Medulla oblongata (tissue), 1 donor: ENCODE results near the gene TELO2.
"Not testable (repeated sequence)": the region's sequence is repeated elsewhere in the genome, so short reads cannot be mapped to it uniquely, and the experiment has no call there.

ENCODE experiments used
- DNase-seq: peaks from one replicate; pipeline ENCODE4 v3.0.0-alpha.2; 2015; ENCODE audit errors: extremely low spot score

The TELO2 gene

DNA sequence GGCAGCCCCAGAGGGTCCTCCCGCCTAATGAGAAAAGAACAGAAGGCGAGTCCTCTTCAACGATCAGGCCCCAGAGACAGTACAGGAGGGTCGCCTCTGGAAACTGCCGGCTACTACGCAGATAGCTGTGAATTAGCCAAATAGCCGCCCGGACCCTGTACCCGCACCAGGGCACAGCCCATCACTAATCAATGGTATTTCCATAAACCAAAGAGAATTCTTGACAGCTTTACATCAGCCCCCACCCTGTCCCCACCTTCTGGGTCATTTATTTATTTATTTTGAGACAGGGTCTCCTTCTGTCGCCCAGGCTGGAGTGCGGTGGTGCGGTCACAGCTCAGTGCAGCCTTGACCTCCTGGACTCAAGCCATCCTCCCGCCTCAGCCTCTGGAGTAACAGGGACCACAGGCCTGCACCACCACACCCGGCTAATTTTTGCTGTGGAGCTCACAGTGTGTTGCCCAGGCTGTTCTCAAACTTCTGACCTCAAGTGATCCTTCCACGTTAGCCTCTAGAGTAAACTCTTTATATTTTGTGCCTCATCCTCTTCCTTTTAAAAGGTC, 17.5 kb upstream of the TELO2 start:
- DNase-seq = no peak

DNA sequence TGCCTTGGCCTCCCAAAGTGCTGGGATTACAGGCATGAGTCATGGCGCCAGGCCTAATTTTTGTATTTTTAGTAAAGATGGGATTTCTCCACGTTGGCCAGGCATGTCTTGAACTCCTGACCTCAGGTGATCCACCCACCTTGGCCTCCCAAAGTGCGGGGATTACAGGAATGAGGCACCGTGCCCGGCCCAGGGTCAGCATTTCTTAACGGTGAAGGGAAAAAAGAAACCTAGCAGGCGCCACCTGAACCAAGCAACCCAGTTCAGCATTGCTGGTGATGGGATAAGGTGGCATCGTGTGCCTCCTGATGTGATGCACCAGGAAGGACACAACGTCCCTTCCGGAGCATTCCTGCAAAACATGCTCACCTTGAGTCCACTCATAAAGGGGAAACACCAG, 16.1 kb upstream of the TELO2 start:
- DNase-seq = no peak

DNA sequence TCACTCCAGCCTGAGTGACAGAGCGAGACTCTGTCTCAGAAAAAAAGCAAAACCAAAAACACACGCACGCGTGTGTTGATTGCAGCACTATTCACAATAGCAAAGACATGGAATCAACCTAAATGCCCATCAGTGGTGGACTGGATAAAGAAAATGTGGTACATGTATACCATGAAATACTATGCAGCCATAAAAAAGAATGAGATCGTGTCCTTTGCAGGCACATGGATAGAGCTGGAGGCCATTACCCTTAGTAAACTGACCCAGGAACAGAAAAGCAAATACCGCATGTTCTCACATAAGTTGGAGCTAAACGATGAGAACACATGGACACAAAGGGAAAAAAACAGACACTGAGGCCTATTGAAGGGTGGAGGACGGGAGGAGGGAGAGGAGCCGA, 14.2 kb upstream of the TELO2 start:
- DNase-seq = not testable (repeated sequence)

DNA sequence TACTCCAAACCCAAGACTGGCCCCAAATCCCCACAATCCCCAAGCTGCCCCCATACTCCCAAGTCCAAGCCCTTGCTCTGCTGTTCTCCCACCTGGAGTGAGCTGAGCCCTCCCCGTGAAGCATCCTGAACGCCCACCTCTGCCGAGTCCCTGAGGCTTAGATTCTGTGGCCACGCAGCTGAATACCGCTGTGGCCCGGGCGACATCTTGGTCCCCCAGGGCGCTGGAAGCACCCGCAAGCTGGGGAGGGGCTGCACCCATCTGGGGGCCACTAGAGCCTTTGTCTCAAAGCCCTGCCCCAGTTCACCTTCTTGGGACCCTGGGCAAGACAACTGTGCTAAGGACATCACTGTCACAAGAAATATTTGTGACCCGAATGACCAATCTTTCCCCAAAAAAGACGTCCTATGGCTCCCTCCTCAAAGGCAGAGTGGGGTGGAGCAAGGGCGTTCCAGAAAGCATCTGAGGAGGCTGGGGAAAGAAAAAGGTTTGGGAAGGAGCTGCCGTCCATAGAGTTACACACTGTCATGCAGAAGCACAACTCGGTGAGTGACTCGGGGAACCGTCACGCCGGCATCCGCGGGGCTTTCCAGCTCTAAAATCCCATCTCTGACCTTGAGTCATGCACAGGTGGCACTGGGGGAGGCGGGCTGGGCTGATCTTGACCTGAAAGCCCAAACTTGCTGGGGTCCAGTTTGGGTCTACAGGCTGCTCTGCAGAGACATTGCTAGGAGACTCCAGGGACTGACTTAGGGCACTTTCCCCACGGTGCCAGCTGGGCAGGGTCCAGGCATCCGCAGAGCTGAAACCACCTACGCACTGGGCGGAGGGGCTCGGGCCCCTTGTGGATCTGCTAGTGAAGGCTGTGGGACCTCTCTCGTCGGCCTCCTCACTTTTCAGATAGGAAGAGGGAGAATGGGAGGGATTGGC, 11.0 kb upstream of the TELO2 start:
- no peak for DNase-seq

DNA sequence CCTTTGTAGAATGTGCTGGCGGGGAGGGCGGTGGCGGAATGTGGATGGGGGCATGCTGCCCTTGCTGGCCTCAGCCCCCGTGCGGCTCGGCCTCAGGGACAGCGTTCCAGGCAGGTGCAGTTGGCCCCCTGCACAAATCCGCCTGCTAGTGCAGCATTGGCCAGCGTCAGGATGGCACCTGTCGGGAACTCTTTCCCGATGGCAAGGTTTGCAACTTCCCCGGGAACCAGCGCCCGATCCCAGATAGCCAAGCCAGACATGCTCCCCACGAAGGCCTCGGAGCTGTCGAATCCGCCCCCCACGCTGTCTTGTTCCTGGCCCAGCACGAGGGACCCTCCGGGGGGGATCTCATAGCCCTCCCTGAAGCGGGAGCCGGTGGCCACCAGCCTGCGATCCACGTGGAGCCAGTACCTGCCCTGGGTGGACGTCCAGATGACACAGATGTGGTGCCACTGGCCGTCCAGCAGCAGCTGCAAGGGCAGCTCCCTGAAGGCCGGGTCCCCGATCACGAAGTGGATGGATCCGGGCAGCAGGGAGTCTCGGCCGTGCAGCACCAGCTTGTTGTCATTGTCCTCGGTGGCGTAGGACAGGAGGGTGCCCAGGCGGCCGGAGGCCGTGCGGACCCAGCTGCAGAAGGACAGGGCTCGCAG, 7.2 kb upstream of the TELO2 start:
- no peak for DNase-seq

DNA sequence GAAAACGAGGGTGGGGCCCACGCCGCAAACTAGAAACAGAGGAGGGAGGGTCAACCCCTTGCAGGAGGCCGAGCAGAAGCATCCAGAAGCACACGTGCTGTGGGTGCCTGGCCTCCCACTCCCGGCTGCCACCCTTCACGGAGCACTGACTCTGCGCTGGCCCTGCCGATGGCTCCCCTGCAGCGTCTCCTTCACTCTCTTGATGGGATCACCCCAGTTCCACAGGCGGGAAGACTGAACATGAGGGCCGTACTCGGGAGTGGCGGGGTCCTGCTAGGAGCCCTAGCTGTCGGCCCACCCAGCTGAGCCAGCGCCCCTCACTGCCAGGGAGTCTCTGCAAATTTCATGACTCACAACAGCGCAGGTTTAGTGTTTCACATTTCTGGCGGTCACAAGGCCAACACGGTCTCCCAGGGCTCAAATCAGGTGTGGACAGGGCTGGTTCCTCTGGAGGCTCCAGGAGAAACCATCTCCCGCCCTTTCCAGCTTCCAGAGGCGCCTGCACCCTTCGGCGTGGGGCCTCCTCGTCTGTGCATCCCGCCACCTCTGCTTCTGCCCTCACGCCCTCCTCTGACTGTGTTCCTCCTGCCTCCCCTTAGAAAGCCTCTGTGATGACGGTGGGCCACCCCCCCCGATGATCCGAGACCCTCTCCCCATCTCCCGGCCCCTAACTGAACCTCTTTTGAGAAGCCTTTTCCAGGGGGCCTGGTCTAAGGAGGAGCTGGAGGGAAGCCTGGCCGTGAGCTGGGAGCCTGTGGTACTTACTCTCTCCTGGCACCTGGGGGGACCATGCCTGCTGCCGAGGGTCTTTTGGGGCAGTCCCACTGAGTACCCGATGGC, 6.4 kb upstream of the TELO2 start:
- no peak for DNase-seq

DNA sequence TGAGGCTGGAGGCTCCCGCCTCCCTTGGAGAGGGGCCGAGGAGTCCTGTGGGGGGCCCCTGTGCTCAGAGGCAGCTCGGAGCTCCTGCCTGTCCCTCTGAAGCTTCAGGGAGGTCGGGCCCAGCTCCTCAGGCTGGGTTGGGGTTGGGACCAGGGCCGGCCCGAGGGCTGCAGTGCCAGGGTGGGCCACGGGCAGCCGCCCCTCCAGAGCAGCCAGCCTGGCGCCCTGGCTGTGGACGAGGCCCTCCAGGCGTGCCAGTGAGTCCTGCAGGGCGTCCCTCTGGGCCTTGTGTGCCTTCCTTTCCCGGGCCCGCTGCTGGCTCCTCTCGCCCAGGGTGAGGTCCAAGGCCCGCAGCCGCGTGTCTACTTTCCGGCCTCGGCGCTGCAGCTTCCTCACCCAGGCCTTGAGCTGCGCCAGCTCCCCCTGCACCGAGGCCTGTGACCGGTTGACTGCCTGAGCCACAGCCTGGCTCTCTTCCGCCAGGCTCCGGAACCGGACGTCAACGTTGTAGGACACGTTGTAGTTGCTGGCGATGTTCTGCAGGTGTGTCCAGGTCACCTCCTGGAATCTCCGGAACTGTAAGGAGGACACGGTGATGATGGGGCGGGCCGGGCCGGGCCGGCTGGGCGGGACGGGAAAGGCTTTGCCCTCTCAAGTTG, 5.6 kb upstream of the TELO2 start:
- DNase-seq = no peak

DNA sequence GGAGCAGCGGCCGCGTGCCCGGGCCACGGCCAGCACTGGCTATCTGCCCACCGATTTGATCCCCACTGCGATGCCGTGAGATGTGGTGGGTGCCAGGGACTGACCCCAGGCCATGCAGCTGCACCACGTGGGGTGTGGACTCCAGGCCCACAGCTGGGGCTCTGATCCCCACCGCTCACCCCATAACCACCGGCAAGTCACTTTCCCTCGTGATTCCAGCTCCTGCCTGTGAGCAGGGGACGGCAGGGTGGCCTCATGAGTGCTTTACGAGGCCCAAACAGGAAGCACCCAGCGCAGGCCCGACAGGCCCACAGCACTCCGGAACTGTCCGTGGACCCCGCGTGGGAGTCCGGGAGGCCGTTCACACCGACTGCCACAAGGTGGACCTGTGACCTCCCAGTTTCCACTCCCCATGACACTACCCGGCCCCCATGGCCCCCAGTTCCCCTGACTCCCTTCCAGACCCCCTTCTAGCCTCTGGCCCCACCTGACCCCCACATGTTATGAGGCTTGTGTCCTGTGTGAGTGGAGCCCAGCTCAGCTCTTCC, 5.0 kb upstream of the TELO2 start:
- DNase-seq = no peak

DNA sequence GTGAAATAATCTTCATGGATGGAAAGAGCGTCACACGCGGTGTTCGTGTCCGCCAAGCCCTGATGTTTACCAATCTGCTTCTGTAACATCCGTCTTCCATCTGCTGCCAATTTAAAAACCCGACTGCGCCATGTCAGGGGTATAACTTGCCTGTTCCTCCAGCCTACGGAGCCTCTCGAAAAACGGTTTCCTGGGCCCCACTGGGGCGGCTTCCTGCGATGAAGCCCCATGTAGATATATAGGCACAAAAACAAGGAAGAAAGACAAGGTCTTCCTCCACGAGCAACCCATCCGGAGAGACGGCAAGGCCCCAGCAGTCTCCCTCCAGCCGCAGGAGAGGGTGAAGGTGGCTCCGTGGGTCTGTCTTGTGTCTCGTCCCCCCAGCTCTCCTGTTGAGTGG, 4.5 kb upstream of the TELO2 start, which contains the start of gene PTX4:
TSS of gene PTX4 (minus strand) at position 326 of the 400 bp plus-strand sequence. CDS start at position 291, 35 bp downstream.
- no peak for DNase-seq

DNA sequence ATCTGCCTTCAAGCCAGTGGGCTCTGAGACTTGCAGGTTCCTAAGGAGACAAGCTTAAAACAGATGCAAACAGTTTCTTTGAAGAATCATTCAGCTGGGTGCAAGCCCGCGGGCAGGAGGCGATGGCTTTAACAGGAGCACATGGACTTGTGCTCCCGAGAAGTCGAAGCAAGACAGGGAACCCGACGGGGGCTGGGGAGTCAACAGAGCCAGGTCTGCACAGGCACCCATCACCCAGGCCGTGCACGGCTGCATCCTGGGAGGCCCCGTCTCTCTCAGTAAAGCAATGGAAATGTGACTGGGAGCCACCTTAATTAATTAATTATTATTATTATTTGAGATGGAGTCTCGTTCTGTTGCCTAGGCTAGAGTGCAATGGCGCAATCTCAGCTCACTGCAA, 4.1 kb upstream of the TELO2 start:
- no peak for DNase-seq

DNA sequence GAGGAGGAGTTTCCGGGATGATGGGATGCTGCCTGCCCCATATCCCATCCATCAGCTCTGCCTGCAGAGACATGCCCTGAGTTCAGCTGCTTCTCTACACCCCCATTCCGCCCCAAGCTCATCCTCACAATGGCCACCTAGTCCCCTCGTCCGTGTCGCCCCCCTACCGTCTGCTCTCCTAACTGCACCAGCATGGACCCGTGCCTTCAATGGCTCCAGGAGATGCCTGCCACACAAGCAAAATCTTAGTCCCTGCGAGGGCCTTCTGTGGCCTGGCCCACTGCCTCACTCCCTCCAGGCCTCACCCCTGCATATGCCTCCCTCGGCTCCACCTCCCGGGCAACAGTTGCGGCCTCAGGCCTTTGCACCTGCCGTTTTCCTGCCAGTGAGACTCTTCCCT, 1.8 kb upstream of the TELO2 start:
- no peak for DNase-seq

DNA sequence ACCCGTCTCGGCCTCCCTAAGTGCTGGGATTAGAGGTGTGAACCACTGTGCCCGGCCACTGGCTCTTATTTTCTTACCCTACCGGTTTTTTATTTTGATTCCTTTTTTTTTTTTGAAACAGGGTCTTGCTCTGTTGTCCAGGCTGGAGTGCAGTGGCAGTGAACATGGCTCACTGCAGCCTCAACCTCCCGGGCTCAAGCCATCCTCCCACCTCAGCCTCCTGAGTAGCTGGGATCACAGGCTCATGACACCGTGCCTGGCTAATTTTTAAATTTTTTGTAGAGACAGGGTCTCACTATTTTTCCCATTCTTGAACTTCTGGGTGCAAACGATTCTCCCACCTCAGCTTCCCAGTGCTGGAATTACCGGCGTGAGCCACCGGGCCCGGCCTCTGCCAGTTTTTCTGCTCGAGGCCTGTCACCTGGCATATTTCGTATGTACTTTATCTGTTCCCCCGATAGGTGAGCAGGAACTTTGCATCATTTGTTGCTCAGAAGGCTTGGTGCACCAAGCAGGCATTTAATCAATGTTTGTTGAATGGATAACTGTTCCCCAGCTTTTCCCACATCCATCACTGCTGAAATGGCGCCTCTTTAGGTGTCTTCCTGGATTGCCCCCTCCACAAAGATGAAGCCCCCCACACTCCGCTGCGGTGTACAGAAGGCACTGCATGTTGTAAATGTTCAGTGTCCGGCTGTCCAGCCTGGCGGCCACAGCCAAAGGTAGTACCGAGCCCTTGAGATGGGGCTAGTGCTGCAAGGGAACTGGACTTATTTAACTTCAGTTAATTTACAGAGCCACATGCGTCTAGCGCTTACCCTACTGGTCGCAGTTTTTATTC, 858 bp upstream of the TELO2 start:
- DNase-seq = no peak

DNA sequence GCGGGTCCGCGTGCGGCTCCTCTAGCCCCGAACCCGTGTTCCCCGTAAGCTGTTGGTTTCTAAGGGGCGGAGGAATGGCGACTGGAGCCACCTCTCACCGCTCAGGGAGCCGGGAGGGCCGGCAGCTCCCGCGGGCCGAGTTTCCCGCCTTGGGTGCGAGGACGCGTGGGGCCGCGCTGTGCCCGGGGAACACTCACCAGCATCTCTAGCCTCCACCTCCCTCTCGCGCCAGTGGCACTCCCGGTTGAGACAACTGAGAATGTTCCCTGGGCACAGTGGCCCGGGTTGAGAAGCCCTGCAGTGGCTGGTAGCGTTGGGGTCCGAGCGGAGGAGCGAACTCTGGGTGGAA, 560 bp downstream of the TELO2 start:
- DNase-seq = no peak

DNA sequence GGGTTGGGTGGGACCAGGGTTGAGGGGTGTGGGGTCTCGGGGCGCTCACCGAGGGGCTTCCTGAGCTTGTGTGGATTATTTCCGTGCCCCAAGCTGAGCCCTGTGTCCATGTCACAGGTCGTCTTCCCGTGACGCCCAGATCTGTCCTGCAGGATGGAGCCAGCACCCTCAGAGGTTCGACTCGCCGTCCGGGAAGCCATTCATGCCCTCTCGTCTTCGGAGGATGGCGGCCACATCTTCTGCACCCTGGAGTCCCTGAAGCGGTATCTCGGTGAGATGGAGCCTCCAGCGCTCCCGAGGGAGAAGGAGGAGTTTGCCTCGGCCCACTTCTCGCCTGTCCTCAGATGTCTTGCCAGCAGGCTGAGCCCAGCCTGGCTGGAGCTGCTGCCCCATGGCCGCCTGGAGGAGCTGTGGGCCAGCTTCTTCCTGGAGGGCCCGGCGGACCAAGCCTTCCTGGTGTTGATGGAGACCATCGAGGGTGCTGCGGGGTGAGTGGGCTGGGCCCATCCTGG, 1.0 kb downstream of the TELO2 start:
- DNase-seq = no peak

DNA sequence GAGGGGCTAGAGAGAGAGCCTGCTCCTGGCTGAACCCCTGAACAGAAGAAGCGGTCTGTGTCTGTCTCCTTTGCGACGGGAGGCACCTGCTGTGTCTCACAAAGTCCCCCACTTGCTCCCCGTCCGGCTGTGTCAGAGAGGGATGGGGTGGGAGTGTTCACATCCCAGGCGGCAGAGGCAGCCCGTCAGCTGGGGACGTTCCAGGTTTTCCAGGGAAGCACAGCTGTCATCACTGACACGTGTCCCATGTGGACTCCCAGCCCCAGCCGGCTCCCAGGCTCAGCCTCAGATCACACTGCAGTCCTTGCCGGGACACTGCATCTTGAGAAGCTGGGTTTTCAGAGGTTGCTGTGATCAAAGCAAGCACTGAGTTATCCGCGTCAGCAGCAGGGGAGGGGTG, 1.6 kb downstream of the TELO2 start:
- no peak for DNase-seq

DNA sequence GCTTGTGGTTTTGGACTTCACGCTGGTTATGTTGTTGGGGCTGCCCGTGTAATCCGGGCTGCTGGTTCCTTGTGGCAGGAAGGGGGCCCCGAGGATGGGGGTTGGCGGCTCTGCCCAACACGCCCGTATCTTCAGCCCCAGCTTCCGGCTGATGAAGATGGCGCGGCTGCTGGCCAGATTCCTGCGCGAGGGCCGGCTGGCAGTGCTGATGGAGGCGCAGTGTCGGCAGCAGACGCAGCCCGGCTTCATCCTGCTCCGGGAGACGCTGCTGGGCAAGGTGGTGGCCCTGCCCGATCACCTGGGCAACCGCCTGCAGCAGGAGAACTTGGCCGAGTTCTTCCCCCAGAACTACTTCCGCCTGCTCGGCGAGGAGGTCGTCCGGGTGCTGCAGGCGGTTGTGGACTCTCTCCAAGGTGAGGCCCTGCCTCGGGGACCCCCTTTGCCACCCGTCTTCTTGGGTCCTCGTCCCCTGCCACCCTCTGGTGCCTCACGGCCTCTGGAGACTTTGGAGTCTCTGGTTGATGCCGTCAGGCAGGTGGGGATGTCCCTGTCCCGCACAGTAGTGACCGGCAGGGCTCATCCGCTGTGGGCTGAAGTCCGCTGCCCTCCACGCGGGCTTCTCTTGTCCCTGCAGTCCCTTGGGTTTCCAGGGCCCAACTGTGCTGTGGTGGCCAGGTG, 2.2 kb downstream of the TELO2 start:
- no peak for DNase-seq

DNA sequence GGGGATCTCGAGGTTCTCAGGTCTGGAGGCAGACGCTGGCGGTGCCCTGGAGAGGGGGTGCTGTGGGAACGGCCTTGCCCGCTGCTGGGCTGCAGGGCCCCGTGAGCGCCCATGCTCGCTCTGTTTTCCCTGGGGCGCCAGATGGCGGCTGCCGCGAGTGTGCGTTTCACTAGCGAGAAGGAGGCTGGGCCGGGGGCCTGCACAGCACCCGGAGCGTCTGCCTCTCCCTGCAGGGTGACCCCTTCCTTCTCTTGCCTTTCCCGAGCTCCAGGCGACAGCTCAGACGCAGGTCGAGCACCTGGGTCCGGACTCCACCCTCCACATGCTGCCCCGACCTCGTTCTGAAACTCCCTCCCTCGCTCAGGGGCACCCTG, 2.7 kb downstream of the TELO2 start:
- no peak for DNase-seq

DNA sequence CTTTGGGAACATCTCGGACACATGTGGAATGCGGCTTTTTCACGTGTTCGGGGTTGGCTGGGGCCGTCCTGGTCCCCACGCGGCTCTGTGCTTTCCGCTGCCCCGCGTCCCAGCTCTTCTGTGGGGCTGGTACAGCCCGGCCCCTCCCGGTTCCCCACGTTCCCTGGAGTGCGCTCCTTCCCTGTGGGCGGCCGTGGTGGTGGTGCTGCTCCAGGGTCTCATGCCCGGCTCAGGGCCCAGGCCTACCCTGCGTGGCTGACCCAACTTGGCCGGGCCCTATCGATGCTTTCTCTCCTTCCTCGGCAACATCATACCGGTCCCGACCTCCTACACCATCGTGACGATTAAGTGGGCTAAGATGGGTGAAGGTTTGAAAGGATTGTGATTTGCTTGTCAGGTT, 3.3 kb downstream of the TELO2 start:
- DNase-seq = no peak

DNA sequence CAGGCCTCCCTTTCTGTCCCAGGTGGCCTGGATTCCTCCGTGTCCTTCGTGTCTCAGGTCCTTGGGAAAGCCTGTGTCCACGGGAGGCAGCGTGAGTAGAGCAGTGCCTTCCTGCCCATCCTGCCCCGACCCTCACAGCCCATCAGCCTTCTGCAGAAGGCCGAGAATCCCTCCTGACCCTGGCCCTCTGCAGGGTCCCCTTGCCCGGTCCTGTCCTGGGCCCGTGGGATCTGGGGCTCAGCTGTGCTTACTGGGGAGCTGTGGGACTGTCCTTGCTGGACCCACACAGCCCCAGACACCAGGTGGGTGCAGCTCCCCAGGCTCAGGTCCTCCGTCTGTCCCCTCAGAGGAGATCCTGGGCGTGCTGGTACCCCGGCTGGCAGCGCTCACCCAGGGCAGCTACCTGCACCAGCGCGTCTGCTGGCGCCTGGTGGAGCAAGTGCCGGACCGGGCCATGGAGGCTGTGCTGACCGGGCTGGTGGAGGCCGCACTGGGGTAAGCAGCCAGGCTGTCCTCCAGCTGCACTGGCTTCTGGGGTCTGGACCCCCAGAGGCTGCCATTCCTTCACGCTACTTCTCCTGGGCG, 3.9 kb downstream of the TELO2 start:
- no peak for DNase-seq
